NCI-H1048 (cell line): ENCODE measurements around the gene VAV3.

ENCODE experiments used
- DNase-seq: peaks from one replicate; lab custom pipeline; 2025; lab: John Stamatoyannopoulos, UW

VAV3 gene

DNA sequence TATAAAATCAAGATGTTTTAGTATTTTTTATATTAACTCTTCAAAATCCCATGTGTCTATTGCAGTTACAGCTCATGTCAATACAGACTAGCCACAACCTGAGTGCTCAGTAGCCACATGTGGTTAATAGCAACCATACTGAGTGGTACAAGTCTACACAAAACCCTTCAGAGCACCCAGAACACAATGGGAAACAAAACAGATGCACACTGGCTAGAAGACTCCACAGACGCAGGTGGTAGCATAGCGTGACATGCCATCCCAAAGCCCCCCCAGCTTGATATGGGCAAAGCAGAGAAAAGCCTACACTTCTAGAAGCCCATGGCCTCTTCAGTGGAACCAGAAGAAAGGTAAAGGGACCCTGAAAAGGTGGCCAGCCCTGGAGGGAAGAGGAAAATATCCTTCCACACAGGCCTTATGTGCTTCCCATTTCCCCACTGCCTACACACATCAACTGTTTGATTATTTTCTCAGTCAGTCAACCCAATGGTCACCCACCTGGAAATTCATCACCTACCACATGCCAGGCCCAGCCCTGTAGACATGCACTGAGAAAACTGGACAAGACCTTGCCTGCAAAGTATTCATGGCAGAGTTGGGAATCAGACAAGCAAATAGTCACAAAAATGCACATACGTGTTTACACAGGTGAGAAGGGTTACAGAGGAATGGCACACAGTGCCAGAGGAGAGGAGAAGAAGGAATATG lies 175.0 kb downstream of the VAV3 start:
- DNase-seq = no peak

DNA sequence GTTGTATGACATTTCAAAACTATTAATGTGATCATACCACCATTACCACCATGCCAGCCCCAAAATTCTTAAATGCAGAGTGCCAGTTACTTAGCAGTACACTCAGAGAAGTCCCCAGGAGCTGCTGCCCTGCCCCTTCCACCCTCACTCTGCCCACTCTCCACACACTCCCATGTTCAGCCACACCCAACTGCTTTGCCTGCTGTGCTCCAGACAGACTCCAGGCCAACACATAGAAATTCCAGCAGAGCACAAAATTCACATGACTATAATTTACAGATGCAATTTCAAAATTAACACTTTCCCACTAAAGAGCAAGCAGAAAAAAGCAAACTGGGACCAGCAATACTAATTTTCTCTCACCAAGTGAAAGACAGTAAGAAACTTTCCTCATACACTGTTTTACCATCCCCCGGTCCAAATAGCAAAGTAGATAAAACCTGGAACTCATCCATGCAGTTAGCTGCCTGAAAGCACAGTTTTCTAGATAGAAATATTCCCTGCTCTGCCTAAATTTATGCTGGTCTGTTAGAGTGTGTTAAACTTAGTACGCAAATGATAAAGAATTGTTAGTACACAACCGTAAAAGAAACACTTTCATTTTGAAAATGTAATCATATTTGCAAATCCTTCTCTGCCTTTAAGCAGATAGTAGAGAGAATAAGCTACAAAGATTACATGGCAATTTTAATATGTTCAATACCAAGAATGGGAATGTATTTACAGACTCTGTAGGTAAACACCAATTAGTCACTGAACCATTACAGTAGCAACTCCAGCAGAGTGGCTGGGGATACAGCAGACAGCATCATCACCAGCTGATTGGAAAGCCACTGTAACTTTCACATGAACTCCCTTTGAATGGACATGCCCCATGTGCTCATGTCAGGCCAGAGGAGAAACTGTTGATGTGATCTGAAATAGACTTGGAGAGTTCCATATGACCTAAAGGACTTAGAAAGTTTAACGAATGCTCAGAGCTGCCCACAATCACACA lies 176.5 kb downstream of the VAV3 start:
- no peak for DNase-seq

DNA sequence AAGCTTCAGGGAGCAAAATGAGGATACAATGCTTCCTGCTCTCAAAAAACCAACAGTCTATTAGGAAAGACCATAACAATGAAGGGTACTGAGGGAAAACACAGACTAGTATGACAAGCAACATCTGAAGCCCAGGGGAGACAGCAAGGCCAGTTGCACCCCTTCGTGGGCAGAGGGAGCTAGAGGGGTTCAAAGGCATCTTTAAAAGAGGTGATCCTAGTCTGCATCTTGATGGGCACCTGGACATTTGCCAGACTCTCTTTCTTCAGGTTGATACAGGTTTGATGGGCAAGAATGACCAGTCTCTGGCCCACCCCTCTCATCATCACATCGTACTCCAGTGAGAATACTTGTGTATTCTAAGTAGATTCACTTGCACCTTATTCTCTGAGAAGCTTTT lies 177.7 kb downstream of the VAV3 start:
- no peak for DNase-seq

DNA sequence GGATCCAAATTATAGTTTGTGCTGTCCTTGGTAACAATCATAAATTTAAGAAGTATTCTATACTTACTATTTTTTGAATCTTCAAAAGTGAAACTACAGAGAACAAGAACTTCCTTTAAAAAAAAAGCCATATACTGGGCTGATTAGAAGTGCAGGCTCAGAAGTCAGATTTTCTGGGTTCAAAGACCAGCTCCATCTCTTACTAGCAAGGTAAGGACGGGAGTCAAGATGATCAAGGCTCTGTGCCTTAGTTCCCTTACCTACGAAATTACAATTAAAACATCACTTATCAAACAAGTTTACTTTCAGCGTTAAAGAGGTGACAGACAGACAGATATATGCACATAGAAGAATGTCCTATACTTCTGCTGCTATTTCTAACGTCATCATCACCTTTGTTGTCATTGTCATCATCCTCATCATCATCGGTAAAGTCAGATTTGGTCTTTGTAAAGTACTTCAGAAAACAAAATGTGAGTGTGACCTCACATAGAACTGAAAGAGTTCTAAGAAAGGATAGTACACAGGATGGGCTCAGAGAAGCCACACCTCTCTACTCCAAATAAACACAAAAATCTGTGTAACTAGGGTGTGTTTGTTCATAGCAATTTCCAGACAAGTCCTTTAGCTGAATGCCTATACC lies 178.7 kb downstream of the VAV3 start:
- no peak for DNase-seq

DNA sequence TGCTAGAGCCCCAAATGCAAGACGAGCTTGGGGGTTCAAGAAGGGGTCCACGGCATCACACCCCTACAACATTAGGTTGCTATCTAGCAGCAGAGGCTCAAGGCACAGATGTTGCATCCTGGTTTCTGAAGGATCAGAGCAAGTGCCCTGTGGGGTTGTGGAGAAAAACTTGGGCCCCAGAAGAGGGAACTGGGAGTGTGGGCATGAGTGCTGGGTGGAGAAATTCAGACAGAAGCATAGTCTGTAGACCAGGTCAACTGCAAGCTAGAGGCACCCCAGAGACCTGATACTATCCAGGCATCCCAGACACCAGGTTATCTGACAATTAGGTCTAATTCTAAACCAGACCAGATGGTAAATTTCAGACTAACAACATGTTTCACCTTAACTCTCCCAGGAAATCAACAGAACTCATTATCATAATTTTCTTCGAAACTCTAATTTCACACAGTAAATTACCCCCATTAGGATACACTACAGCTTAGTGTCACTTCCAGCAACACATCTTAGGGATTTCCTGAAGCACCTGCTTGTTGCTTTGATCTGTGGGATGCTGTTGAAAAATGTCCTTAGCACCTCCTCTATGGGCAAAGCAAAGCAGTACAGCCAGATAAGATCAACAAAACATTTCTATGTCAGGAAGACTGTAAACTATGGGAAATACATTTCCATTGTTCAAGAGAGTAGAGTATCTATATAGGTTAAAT lies 179.3 kb downstream of the VAV3 start:
- no peak for DNase-seq

DNA sequence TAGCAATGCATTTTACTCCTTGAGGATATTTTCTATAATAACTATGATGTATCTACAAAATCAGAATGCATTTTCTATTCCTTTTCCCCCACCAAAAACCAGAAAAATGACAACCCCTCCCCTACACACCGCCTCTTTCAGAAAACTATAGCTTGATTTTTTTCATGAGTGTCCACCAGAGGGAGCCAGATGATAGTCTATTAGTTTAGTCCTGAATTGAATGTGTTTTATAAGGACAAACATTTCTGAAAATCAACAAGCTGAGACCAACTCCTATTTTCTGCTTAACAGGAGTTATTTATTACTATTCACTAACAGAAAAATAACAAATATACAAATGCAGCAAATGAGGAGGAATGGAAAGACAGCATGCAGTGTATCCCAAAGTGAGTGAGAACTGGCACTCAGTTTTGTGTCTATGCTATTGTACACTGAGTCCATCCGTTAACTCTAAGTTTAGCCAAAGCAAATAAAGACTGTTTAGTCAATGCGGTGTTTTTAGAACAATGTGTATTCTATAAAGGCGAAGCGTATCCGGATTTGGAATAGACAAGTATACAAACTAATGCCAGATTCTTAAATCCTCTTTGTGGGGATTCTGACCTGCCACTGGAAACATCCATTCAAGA lies 182.6 kb downstream of the VAV3 start:
- no peak for DNase-seq

DNA sequence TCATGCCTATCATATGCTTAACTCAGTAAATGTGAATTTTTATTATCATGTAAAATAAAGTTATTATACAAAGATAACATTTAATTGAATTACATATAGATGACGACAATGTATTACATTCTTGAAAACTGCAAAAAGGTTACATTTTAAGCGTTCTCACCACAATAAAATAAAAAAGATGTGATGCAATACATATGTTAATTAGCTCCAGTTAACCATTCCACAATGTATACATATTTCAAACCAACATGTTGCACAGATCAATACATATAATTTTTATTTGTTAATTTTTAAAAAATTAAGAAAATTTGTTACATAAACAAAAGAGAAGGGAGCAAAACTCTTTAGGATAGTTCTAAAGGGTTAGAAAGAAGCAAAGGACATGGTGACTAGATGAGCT lies 183.7 kb downstream of the VAV3 start:
- no peak for DNase-seq

DNA sequence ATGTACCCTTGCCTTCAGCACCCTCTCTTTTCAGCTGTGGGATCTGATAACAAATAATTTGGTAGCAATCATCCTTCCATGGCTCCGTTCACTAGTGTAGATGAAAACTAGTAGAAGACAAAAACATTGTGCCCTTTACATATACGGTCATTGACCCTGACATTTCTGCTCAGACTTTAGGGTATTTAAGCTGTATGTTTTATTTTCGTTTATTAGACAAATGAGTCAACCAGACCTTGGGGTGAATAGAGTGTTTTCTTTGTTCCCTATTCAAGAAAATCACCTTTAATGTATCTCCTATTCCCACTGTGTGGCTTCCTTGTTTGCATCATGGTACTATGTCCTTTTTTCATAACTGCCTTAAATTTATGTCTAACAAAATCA lies 187.3 kb downstream of the VAV3 start:
- no peak for DNase-seq

DNA sequence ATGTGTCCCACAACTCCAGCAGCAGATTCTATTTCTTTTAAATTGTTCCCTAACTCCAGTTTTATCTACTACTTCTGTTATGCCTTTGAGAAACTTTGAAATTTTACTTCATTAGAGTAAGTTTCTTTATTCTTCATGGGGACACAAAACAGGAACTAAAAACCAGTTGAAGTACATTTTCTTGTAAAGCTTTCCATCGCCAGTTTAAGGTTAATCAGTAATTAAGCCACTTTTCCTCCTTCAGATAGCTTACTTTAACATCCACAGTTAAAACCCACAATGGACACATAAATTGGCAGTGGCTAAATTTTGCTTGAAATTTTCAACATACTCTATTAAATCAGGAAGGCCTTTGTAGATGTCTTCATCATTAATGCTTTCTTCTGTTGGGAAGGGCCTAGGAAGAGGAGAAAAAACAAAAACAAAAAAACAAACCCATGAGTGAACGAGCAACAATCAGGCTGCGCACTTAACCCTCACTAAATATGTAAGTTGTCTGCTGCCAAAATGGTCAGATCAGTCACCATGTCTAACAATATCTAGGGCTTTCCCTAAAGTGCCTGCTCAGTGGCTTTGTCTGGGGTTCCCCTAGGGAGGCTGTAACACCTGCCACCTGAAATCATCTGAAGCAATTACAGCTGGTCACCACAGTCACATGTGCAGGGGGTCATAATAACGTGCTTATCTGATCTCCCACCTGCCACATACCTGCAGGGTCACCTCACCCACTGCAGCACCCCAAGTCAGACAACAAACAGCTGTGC lies 187.9 kb downstream of the VAV3 start:
- DNase-seq = no peak

DNA sequence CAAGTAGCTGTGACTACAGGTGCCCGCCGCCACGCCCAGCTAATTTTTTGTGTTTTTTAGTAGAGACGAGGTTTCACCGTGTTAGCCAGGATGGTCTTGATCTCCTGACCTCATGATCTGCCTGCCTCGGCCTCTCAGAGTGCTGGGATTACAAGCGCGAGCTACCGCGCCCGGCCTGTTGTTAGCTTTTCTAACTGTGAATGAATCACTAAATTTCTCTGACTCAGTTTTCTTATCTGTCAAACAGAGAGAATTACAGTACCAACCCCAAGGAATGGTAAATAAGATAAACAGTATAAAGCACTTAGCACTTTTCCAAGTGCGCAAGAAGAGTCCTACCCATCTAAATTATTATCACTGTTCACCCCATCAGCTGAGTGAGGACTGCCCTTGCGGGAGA lies 193.6 kb downstream of the VAV3 start:
- DNase-seq = no peak

DNA sequence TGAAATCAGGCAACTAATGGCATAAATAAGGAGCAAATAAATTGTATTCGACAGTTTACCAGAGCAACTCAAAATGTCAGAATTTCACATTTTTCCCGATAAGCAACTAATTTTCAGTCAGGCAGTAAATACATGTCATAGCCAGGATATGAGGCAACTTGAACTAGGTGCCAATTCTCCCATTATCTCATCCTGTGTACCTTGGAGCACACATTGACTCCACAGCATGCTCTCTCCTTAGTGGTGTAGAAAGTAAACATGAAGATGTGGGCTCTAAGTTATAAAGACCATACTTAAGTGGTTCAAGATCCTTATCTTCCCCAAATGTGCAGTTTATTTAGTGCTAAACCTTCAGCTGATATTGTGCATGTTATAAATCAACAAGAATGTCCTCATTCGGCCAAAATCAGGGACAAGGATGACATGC lies 197.8 kb downstream of the VAV3 start:
- DNase-seq = no peak

DNA sequence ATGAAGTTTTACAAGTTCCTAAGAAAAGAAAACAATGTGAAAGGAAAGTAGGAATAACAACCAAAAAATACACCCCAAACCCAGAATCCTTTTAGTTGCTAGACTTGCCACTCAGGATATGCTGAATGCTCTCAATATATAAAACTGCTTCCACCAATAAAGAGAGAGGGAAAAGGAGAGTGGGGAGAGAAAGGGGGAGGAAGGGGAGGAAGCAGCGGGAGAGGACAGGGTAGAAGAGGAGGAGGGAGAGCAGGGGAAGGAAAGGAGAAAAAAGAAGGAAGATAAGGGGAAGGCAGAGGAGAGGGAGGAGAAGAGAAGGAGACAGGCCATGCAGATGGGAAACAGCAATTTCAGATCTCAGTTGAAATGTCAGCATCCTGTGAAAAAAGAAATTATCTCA lies 198.4 kb downstream of the VAV3 start:
- DNase-seq = no peak

DNA sequence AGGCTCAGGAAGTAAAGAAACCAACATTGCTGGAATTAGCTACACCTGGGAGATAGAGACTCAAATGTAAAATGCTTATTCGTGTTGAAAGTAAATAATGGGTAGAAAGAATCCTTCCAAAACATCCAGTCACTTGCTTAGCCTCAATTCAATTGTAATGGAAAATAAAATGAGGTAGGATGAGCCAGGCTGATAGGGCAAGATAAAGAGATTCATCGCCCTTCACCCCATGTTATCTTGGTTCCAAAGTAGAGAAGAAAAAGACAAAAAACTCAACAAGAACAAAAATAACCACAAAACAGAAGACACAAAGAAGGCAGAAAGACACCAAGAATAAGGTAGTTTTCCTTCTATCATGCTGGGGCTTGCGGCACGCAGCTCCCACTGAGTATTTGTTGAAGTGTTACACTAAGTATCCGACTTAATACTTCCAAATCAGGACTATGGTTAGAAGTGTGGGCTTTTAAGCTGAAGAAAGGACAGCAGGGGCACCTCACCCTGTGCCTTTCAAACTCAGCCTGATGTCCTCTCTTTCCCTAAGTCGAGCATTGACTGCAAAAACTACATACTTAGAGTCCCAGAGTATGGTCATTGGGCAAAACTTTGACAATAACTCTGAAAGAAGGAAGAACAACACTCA lies 202.1 kb downstream of the VAV3 start:
- no peak for DNase-seq

DNA sequence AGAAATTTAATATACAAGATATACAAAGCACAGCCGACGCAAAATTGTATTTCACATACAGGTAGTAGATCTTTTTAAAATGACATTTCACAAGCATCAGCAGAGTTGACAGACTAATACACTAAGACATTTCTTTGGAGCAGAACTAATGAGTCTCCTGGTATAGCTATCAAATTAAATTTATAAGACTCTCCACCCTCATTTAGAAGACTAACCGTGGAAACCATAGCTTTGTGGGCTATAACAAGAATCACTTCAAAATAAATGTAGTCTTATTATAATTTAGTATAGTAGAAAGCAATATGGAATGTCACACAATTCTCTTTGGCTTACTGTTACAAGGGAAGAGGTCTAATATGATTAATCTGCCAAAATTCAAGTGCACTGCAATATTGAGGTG lies 204.9 kb downstream of the VAV3 start:
- no peak for DNase-seq

DNA sequence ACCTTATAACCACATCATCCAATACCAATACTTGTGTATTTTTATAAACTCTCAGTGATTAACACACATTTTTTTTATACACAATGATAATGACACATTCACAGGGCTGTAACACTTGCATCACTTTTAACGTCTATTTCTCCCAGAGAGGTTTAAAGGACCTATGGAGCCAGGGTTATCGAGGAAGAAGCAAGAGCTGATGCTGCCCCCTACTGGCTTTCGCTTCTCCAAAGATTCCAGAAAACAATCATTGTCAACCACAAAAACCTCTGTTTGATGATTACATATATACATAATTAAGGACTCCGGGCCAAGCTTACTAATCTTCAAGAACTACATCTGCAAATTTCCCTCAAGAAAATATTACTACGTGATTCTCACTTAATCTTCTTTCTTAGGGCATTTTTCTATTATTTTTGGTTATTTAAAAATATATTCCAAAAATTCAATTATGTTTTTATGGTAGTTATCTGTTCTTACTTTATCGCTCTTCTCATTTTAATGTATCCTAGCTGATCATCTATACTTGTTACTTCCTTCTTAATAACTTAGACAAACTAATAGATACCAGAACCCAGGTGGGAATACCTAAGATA lies 214.5 kb downstream of the VAV3 start:
- DNase-seq = peak; percentile 35

DNA sequence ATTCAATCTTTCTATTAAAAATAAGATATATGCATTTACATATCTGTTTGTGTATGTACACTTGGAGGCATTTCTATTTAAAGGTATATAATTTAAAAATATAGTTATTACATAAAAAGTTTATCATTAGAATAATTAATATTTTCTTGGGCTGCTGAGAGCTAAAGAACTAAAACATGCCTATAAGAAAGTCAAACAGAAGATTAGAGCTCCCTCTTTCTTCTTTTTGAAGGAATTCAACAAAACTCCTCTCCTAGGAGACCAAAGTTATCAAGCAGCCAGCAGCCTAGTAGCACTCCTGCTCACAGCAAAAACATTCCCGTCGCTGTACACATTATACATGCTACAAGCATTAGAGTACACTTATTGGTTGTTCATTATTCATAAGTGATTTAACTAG lies 216.4 kb downstream of the VAV3 start:
- no peak for DNase-seq

DNA sequence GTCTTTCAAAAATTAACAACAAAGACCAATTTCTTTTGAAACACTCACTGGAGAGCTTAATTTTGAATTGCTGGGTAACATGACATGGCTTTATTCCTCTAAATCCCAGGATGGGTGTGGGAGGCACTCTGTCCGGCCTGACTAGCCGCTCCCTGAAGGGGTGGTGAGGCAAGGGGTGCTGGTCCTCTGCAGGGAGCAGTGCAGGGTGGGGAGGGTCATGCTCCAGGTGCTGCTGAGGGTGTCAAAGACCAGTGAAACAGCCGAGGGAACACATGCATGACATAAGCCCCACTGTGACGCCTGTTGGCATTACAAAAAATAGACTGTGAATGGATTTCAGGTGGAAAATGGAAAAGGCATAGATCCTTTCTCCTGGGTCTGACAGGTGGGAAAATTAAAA lies 223.7 kb downstream of the VAV3 start:
- DNase-seq = no peak

DNA sequence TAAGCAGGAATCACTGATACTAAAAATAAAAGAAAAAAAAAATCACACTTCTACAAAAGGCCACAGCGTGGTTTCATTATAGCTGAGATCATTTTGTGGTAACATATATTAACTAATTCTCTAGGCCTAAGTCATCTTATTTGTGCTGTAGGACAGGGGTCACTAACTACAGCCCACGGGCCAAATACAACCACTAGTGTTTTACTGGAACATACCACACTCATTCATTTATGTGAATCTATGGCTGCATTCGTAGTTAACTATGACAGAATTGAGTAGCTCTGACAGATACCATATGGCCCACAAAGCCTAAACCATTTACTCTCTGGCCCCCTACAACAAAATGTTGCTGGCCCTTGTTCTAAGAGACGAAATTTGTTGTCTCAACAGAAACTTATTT lies 224.4 kb downstream of the VAV3 start:
- no peak for DNase-seq

DNA sequence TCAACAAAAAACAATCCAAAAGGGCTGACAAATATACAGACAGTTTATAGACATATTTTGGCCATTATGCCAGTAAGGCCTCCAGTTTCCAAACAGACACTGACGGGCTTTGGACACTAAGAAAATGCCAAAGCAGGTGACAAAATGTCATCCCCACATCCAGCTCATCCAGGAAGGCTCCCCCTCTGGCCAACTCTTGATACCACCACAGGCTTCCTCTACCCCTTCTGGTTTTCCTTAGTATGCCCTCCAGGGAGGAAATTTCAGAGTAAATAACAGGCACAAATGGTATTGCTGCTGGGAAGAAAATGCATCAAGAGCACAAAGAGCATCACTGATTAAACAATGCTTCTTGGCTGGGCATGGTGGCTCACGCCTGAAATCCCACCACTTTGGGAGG lies 225.3 kb downstream of the VAV3 start:
- no peak for DNase-seq

DNA sequence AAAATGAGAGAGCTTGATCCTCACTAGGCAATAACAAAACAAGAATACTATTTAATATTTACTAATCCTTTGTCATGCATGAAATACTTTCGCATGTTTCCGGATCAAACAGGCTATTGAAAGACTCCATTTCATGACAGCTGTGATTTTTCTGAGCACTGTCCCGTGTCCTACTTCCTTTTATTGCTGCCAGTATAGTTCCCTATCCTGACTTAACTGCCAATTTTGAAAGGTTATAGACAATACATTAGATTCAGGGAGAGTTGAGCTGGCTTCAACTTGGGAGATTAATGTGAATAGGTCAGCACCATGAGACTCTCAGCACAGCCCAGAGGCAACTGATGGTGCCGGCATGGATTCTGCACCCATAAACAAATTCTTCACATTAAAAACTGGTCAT lies 225.8 kb downstream of the VAV3 start:
- DNase-seq = no peak
